HCT116 (cell line): ENCODE measurements around the gene SCUBE2. TPM values are rescaled to one million over a fixed set of nuclear protein-coding genes. Genes with fewer than 3 reads are reported as not detected.

Experiments
- ATAC-seq: fragments of 200-7000 bp; cut with Tn5 transposase; 2 replicates; pipeline ENCODE4 v1.9.1; 2020; ENCODE audit warnings: mild to moderate bottlenecking, moderate library complexity
- BruUV-seq: library from RNA; stranded (reverse); fragments of 400-500 nt; replicated peaks from 2 replicates; lab custom pipeline; 2021; lab: Mats Ljungman, UMichigan
- CTCF ChIA-PET: fragments of 300-600 bp; sonication (Branson Sonifier 250); formaldehyde crosslinking; loops from one replicate; lab custom pipeline; 2021; ENCODE audit warnings: antibody characterized with exemption; lab: Charles Lee
- POLR2A ChIA-PET: fragments of 300-600, 350-600 bp; sonication (Branson Sonifier 250); formaldehyde crosslinking; loops from one replicate; lab custom pipeline; 2021; ENCODE audit warnings: antibody characterized with exemption; lab: Charles Lee
- RAD21 ChIA-PET, 2 experiments: fragments of 300-600 bp; sonication (Branson Sonifier 250); formaldehyde crosslinking; loops; one replicate each; lab custom pipeline; 2023; ENCODE audit warnings: low total read pairs in 2 of 2; ENCODE audit not compliant: uncharacterized antibody in 2 of 2, unreplicated experiment in 2 of 2, low non-redundant PET in 1 of 2; lab: Charles Lee
- DNase-seq: peaks from one replicate; pipeline ENCODE4 v3.0.0-alpha.2; 2010; ENCODE audit warnings: low read depth, low spot score
- H2AFZ ChIP-seq: fragments of 200-600 bp; shearing (Covaris generic), sonication (generic); 2 replicates; pipeline ENCODE4 v1.6.1; 2017; ENCODE audit warnings: low read depth, mixed run types, mixed read lengths, antibody characterized with exemption, low read length; ENCODE audit not compliant: poor library complexity, severe bottlenecking
- H3K27ac ChIP-seq: 2 replicates; pipeline ENCODE4 v1.5.1; 2012; ENCODE audit warnings: low read depth, low read length
- H3K27me3 ChIP-seq: fragments of 200-600 bp; sonication (generic); 2 replicates; pipeline ENCODE4 v1.6.1; 2016; ENCODE audit warnings: mixed run types, low read length, mixed read lengths; ENCODE audit not compliant: insufficient read depth
- H3K36me3 ChIP-seq, 2 experiments: fragments of 200-500 bp in 1 of 2; fragments of 200-600 bp in 1 of 2; sonication (Bioruptor generic) in 1 of 2; sonication (generic) in 1 of 2; 2 replicates each; pipeline versions ENCODE4 v1.5.1 to v1.6.1; 2014 to 2016; ENCODE audit warnings: low read length in 2 of 2, inconsistent platforms in 1 of 2, mixed read lengths in 1 of 2, mixed run types in 1 of 2; ENCODE audit not compliant: insufficient read depth in 2 of 2, control insufficient read depth in 1 of 2
- H3K4me1 ChIP-seq, 2 experiments: fragments of 200-600 bp in 1 of 2; sonication (generic) in 1 of 2; 2 replicates each; pipeline versions ENCODE4 v1.5.1 to v1.6.1; 2012 to 2017; ENCODE audit warnings: low read length in 2 of 2, inconsistent platforms in 1 of 2, mild to moderate bottlenecking in 1 of 2, mixed read lengths in 1 of 2, mixed run types in 1 of 2, moderate library complexity in 1 of 2; ENCODE audit not compliant: insufficient read depth in 2 of 2, control insufficient read depth in 1 of 2
- H3K4me2 ChIP-seq: fragments of 200-600 bp; sonication (generic); 2 replicates; pipeline ENCODE4 v1.6.1; 2017; ENCODE audit warnings: mixed run types, low read length, mixed read lengths
- H3K4me3 ChIP-seq, 2 experiments: fragments of 200-600 bp in 1 of 2; sonication (generic) in 1 of 2; replicated peaks in 1 of 2; 2 replicates each; pipeline ENCODE4 v1.5.1; 2011 to 2016; ENCODE audit warnings: low read length in 2 of 2, control low read depth in 1 of 2, low read depth in 1 of 2, mild to moderate bottlenecking in 1 of 2, mixed read lengths in 1 of 2, mixed run types in 1 of 2
- H3K79me2 ChIP-seq: fragments of 200-600 bp; sonication (generic); 2 replicates; pipeline ENCODE4 v1.6.1; 2017; ENCODE audit warnings: mild to moderate bottlenecking, mixed run types, low read length, moderate library complexity, mixed read lengths; ENCODE audit not compliant: insufficient read depth
- H3K9ac ChIP-seq: fragments of 200-600 bp; sonication (generic); 2 replicates; pipeline ENCODE4 v1.6.1; 2016; ENCODE audit warnings: low read length, mixed read lengths
- H3K9me2 ChIP-seq: fragments of 200-600 bp; sonication (generic), shearing (Covaris generic); 2 replicates; pipeline ENCODE4 v1.6.1; 2017; ENCODE audit warnings: mixed run types, mild to moderate bottlenecking, moderate library complexity; ENCODE audit not compliant: insufficient read depth
- H3K9me3 ChIP-seq, 2 experiments: fragments of 200-500 bp in 1 of 2; fragments of 200-600 bp in 1 of 2; sonication (Bioruptor generic) in 1 of 2; sonication (generic) in 1 of 2; 2 replicates each; pipeline ENCODE4 v1.6.1; 2014 to 2017; ENCODE audit warnings: low read length in 2 of 2, mixed read lengths in 2 of 2, inconsistent platforms in 1 of 2, low read depth in 1 of 2, mild to moderate bottlenecking in 1 of 2, mixed run types in 1 of 2, moderate library complexity in 1 of 2; ENCODE audit not compliant: control insufficient read depth in 1 of 2, insufficient read depth in 1 of 2
- H4K20me1 ChIP-seq: fragments of 200-600 bp; sonication (generic), shearing (Covaris generic); 2 replicates; pipeline ENCODE4 v1.6.1; 2017; ENCODE audit warnings: mixed run types, mild to moderate bottlenecking, moderate library complexity; ENCODE audit not compliant: insufficient read depth
- CTCF ChIP-seq, 3 experiments: fragments of 200-600 bp in 1 of 3; sonication (generic) in 1 of 3; IDR thresholded peaks in 2 of 3; conservative IDR thresholded peaks in 1 of 3; 2 replicates each; pipeline ENCODE4 v1.5.1; 2012 to 2017; ENCODE audit warnings: low read depth in 2 of 3, low read length in 2 of 3, antibody characterized with exemption in 1 of 3, borderline replicate concordance in 1 of 3, control low read depth in 1 of 3, mild to moderate bottlenecking in 1 of 3, mixed read lengths in 1 of 3, mixed run types in 1 of 3, moderate library complexity in 1 of 3; ENCODE audit not compliant: insufficient read depth in 1 of 3
- EGR1 ChIP-seq: IDR thresholded peaks from 2 replicates; pipeline ENCODE4 v1.6.1; 2012; ENCODE audit warnings: low read depth
- POLR2AphosphoS5 ChIP-seq: IDR thresholded peaks from 2 replicates; pipeline ENCODE4 v1.6.1; 2011; ENCODE audit warnings: mild to moderate bottlenecking, low read depth, low read length, moderate library complexity
- RAD21 ChIP-seq: IDR thresholded peaks from 2 replicates; pipeline ENCODE4 v1.6.1; 2012; ENCODE audit warnings: low read depth, mild to moderate bottlenecking
- SP1 ChIP-seq: IDR thresholded peaks from 2 replicates; pipeline ENCODE4 v1.6.1; 2012; ENCODE audit warnings: low read depth
- ZBTB33 ChIP-seq: IDR thresholded peaks from 2 replicates; pipeline ENCODE4 v1.6.1; 2011; ENCODE audit warnings: mild to moderate bottlenecking, low read length, moderate library complexity; ENCODE audit not compliant: insufficient replicate concordance; ENCODE audit errors: extremely low read depth
- ZNF274 ChIP-seq: fragments of 200-500 bp; sonication (Bioruptor generic); IDR thresholded peaks from 2 replicates; pipeline ENCODE4 v1.6.1; 2014; ENCODE audit warnings: mild to moderate bottlenecking, low read depth, low read length, inconsistent platforms
- intact Hi-C: fragments of 100-400 bp; cut with micrococcal nuclease; formaldehyde crosslinking; loops from 2 replicates; pipeline ENCODE4 v1.10.0; 2022
- total RNA-seq: library from RNA; stranded (reverse); gene quantifications from one replicate; pipeline ENCODE4 v1.2.1, GENCODE V29; 2021; ENCODE audit not compliant: unreplicated experiment
- TF ChIP-seq, protein P1 (sequence below): IDR thresholded peaks from 2 replicates; pipeline ENCODE4 v1.6.1; 2012

SCUBE2 gene
- total RNA-seq, 1 experiment from 2014 or later = 1.3 TPM

- POLR2A ChIA-PET = no interaction called here
- H3K4me3 ChIP-seq = no peak overlapping the region
- RAD21 ChIA-PET = no interaction called here
- no peaks in the 10 kb centered on the region for H3K79me2 ChIP-seq
- H4K20me1 ChIP-seq = no peaks in the 10 kb centered on the region
- intact Hi-C loops = no loop called here
- no peak overlapping the region for H3K27ac ChIP-seq
- H2AFZ ChIP-seq = no peak overlapping the region
- no peak overlapping the region for H3K9ac ChIP-seq
- CTCF ChIA-PET = no interaction called here
- no peaks in the 10 kb centered on the region for H3K9me2 ChIP-seq
- H3K27me3 ChIP-seq = no peaks in the 10 kb centered on the region
- no peak for DNase-seq
- no peaks in the 10 kb centered on the region for H3K9me3 ChIP-seq
- H3K36me3 ChIP-seq = no peaks in the 10 kb centered on the region
- H3K4me1 ChIP-seq = peaks cover 0 to 12% of the 10 kb centered on the region in 2 experiments; a peak in 2 of 4 replicates
- ATAC-seq = no peak
- H3K4me2 ChIP-seq = no peak overlapping the region
- no TSS peak for BruUV-seq
- TF ChIP-seq POLR2AphosphoS5 (no peak), RAD21 (no peak), ZBTB33 (no peak), CTCF (IDR thresholded peaks at IDR 0.05 in 2 of 3, conservative IDR thresholded peaks at IDR 0.05 in 1 of 3; ENCODE audit: borderline replicate concordance in 1 of 3, insufficient read depth in 1 of 3, low read depth in 2 of 3, low read length in 2 of 3) (no peak), EGR1 (no peak), SP1 (no peak), ZNF274 (no peak)
- TF ChIP-seq, protein P1, sequence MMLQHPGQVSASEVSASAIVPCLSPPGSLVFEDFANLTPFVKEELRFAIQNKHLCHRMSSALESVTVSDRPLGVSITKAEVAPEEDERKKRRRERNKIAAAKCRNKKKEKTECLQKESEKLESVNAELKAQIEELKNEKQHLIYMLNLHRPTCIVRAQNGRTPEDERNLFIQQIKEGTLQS = no peak
Observed at GRCh38 chr11:8985462-8985861, 105.9 kb downstream of the SCUBE2 start.
